Calu3 (cell line): ENCODE measurements around the gene KCNH6. TPM values are rescaled to one million over a fixed set of nuclear protein-coding genes. Genes with fewer than 3 reads are reported as not detected.

Source experiments
- BruUV-seq: library from RNA; stranded (reverse); fragments of 400-500 nt; replicated peaks from 2 replicates; lab custom pipeline; 2021; lab: Mats Ljungman, UMichigan
- CTCF ChIA-PET: fragments of 300-600 bp; sonication (Branson Sonifier 250); formaldehyde crosslinking; loops from one replicate; lab custom pipeline; 2022; ENCODE audit warnings: antibody characterized with exemption; lab: Charles Lee
- DNase-seq: peaks from one replicate; pipeline ENCODE4 v3.0.0; 2022
- H3K27ac Mint-ChIP-seq: one replicate; pipeline ENCODE4 v1.8.0; 2022; ENCODE audit warnings: mixed read lengths; ENCODE audit not compliant: unreplicated experiment
- H3K27me3 Mint-ChIP-seq: one replicate; pipeline ENCODE4 v1.8.0; 2022; ENCODE audit warnings: mixed read lengths; ENCODE audit not compliant: unreplicated experiment
- H3K36me3 Mint-ChIP-seq: one replicate; pipeline ENCODE4 v1.8.0; 2022; ENCODE audit warnings: mild to moderate bottlenecking, moderate library complexity, mixed read lengths; ENCODE audit not compliant: insufficient read depth, unreplicated experiment
- H3K4me1 Mint-ChIP-seq: one replicate; pipeline ENCODE4 v1.8.0; 2022; ENCODE audit warnings: mild to moderate bottlenecking, low read depth, mixed read lengths; ENCODE audit not compliant: unreplicated experiment
- H3K4me3 Mint-ChIP-seq: one replicate; pipeline ENCODE4 v1.8.0; 2022; ENCODE audit warnings: mild to moderate bottlenecking, low read depth, moderate library complexity, mixed read lengths; ENCODE audit not compliant: unreplicated experiment
- H3K9me3 Mint-ChIP-seq: one replicate; pipeline ENCODE4 v1.8.0; 2022; ENCODE audit warnings: low read depth, mixed read lengths; ENCODE audit not compliant: unreplicated experiment
- intact Hi-C: fragments of 100-400 bp; cut with micrococcal nuclease; formaldehyde crosslinking; loops from one replicate; pipeline ENCODE4 v1.10.0; 2022; ENCODE audit not compliant: unreplicated experiment
- total RNA-seq: library from RNA; stranded (reverse); gene quantifications from 2 replicates; pipeline ENCODE4 v1.2.3, GENCODE V29; 2022
- TF ChIP-seq, protein P1 (sequence below): fragments of 200-600 bp; IDR thresholded peaks from one replicate; pipeline ENCODE4 v1.8.0; 2022; ENCODE audit warnings: antibody characterized with exemption; ENCODE audit not compliant: unreplicated experiment

KCNH6 gene
- total RNA-seq, 1 experiment from 2014 or later = not detected

DNA sequence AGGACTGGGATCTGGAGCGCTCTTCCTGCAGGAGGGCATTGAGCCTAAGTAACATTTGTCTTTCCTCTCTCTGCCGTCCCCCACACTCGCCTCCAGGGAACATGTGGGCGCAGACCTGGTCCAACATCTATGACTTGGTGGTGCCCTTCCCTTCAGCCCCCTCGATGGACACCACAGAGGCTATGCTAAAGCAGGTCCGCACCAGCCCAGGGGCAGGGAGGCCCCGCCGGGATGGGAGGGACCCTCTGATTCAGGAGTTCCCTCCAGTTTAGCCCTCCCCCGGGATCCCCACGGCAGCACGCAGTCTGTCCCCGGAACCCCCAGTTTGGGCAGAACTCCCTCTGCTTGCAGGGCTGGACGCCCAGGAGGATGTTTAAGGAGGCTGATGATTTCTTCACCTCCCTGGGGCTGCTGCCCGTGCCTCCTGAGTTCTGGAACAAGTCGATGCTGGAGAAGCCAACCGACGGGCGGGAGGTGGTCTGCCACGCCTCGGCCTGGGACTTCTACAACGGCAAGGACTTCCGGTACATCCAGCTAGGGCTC, 32.2 kb upstream of the KCNH6 start:
- Mint-ChIP-seq H3K36me3 (no peaks in the 10 kb centered on the region), H3K27ac (no peak overlapping the region), H3K9me3 (no peaks in the 10 kb centered on the region), H3K4me3 (no peak overlapping the region), H3K27me3 (no peaks in the 10 kb centered on the region), H3K4me1 (no peaks in the 10 kb centered on the region)
- BruUV-seq = no TSS peak
- CTCF ChIA-PET = no interaction called here
- no peak for DNase-seq
- TF ChIP-seq, protein P1, sequence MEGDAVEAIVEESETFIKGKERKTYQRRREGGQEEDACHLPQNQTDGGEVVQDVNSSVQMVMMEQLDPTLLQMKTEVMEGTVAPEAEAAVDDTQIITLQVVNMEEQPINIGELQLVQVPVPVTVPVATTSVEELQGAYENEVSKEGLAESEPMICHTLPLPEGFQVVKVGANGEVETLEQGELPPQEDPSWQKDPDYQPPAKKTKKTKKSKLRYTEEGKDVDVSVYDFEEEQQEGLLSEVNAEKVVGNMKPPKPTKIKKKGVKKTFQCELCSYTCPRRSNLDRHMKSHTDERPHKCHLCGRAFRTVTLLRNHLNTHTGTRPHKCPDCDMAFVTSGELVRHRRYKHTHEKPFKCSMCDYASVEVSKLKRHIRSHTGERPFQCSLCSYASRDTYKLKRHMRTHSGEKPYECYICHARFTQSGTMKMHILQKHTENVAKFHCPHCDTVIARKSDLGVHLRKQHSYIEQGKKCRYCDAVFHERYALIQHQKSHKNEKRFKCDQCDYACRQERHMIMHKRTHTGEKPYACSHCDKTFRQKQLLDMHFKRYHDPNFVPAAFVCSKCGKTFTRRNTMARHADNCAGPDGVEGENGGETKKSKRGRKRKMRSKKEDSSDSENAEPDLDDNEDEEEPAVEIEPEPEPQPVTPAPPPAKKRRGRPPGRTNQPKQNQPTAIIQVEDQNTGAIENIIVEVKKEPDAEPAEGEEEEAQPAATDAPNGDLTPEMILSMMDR = no peak
- intact Hi-C loops = no loop called here

DNA sequence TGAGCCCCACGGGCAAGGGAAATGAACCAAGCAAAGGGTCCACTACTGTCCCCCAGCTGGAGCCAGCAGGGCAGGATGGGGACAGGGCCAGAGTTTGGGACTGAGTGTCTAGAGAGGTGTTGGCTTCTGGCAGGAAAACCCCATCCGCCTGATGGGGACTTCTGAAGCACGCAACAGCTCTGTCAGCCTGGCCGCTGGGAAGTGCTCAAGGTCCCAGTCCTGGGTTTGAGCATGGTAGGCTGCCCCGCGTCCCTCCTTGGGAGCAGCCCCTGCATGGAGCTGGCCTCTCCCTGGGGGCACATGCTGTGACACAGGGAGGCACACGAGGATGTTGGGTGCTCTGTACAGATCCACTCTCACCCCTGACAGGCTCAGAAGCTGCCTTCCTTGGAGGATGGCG, 31.7 kb upstream of the KCNH6 start:
- intact Hi-C loops = no loop called here
- Mint-ChIP-seq H3K27me3 (no peaks in the 10 kb centered on the region), H3K4me3 (no peak overlapping the region), H3K4me1 (no peaks in the 10 kb centered on the region), H3K27ac (no peak overlapping the region), H3K36me3 (no peaks in the 10 kb centered on the region), H3K9me3 (no peaks in the 10 kb centered on the region)
- BruUV-seq = no TSS peak
- TF ChIP-seq, protein P1 = no peak
- no peak for DNase-seq
- CTCF ChIA-PET = no interaction called here

DNA sequence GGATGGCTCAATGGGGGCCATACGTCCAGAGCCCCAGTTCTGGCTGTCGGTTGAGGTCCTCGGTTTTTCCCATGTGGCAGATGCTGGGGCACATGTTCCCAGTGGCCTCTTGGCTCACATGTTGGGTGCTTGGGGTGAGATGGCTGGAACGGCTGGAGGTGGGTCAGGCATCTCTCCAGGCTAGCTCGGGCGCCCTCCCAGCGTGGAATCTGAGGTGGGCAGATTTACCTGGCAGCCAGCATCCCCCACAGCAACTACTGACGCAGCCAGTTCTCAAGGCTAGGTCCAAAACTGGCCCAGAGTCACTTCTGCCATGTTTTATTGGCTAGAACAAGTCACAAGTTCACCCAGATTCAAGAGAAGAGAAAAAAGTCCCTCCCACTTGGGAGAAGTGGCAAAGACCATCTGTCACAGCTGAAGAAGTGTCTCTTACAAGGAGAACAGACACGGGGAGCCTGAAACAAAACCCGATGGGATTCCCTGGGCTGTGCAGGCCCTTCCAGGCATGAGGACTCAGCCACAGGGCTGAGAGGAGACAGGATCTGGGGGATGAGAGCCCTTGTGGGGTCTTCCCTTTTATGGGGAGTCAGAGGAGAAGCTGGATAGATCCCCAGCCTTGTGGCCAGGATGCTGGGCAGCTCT, 31.1 kb upstream of the KCNH6 start:
- no peaks in the 10 kb centered on the region for H3K36me3 Mint-ChIP-seq
- CTCF ChIA-PET = no interaction called here
- H3K4me3 Mint-ChIP-seq = no peak overlapping the region
- no peak for DNase-seq
- H3K4me1 Mint-ChIP-seq = no peaks in the 10 kb centered on the region
- no peak overlapping the region for H3K27ac Mint-ChIP-seq
- TF ChIP-seq, protein P1 = no peak
- no TSS peak for BruUV-seq
- no peaks in the 10 kb centered on the region for H3K27me3 Mint-ChIP-seq
- intact Hi-C loops = no loop called here
- no peaks in the 10 kb centered on the region for H3K9me3 Mint-ChIP-seq

DNA sequence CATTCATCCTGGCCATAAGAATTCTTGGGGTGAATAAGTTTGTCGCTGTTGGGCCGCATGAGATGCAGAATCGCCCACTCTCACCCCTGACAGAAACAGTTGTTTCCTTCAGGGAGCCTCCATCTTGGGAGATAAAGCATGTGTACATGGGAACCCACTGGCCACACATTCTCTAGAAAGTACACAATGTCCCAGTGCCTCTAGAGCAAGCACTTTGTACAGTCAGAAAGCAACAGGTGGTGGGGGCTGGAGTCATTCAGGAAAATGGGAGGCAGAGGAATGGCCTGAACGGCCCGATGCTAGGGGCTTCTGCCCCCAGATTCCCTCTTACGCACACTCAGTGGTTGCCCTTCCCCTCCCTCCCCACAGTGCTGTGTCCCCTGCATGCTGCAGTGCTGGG, 30.2 kb upstream of the KCNH6 start:
- no peak overlapping the region for H3K27ac Mint-ChIP-seq

More for the DNA sequence above, 30.2 kb upstream of the KCNH6 start:
- CTCF ChIA-PET = no interaction called here
- DNase-seq = no peak
- H3K36me3 Mint-ChIP-seq = no peaks in the 10 kb centered on the region
- intact Hi-C loops = no loop called here
- BruUV-seq = no TSS peak
- H3K9me3 Mint-ChIP-seq = no peaks in the 10 kb centered on the region
- H3K4me1 Mint-ChIP-seq = no peaks in the 10 kb centered on the region
- TF ChIP-seq, protein P1 = no peak
- no peak overlapping the region for H3K4me3 Mint-ChIP-seq
- H3K27me3 Mint-ChIP-seq = no peaks in the 10 kb centered on the region
